ENCODE measurements around the gene FOSB.

Gene FOSB

DNA sequence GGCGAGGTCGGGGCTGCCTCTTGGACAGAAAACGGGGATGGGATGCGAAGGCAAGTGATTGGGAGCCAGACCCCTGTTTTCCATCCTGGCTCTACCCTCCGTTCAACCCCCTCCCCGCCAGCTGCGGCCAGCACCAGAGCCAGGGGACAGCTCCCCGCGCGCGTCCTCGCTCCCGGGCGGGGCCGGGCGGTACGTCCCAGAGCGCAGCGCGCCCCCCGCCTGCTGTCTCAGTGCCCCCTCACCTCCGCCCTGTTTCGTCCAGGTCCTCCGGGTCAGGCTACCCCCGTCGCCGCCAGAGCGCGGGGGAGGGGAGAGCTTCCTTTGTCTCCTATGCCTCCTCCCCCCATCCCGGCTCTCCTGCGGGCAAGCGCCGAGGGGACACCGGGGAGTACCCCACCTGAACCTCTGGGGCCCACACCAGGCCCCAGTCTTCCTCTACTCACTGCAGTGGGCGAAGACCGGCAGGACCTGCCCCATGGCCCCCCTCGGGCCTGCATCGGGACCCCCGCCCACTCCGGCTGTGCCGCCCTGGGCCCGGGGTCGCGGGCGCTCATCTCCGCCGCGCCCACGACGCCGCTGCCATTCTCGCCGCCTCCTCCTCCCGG lies 28.7 kb downstream of the FOSB start:
- H3K4me3 ChIP-seq (ENCODE audit: low read depth, low read length): peak overlapping the region; percentile 53
- TF ChIP-seq, protein P1, sequence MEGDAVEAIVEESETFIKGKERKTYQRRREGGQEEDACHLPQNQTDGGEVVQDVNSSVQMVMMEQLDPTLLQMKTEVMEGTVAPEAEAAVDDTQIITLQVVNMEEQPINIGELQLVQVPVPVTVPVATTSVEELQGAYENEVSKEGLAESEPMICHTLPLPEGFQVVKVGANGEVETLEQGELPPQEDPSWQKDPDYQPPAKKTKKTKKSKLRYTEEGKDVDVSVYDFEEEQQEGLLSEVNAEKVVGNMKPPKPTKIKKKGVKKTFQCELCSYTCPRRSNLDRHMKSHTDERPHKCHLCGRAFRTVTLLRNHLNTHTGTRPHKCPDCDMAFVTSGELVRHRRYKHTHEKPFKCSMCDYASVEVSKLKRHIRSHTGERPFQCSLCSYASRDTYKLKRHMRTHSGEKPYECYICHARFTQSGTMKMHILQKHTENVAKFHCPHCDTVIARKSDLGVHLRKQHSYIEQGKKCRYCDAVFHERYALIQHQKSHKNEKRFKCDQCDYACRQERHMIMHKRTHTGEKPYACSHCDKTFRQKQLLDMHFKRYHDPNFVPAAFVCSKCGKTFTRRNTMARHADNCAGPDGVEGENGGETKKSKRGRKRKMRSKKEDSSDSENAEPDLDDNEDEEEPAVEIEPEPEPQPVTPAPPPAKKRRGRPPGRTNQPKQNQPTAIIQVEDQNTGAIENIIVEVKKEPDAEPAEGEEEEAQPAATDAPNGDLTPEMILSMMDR (IDR thresholded peaks at IDR 0.05; ENCODE audit: borderline replicate concordance, insufficient read depth, low read depth, low read length): no peak

DNA sequence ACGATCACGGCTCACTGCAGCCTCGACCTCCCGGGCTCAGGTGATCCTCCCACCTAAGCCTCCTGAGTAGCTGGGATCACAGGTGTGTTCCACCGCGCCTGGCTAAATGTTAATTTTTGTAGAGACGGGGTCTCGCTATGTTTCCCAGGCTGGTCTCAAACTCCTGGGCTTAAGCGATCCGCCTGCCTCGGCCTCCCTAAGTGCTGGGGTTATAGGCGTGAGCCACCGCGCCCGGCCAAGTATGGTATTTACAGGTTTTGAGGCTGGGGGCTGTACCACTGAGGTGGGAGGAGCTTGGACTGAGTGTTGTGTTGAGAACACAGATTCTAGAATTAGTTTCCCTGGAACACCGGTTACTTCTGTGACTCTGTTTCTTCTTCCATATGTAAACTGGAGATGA lies 30.0 kb downstream of the FOSB start:
- H3K4me3 ChIP-seq (ENCODE audit: low read depth, low read length): no peak overlapping the region
- TF ChIP-seq, protein P1 (IDR thresholded peaks at IDR 0.05; ENCODE audit: borderline replicate concordance, insufficient read depth, low read depth, low read length): no peak

DNA sequence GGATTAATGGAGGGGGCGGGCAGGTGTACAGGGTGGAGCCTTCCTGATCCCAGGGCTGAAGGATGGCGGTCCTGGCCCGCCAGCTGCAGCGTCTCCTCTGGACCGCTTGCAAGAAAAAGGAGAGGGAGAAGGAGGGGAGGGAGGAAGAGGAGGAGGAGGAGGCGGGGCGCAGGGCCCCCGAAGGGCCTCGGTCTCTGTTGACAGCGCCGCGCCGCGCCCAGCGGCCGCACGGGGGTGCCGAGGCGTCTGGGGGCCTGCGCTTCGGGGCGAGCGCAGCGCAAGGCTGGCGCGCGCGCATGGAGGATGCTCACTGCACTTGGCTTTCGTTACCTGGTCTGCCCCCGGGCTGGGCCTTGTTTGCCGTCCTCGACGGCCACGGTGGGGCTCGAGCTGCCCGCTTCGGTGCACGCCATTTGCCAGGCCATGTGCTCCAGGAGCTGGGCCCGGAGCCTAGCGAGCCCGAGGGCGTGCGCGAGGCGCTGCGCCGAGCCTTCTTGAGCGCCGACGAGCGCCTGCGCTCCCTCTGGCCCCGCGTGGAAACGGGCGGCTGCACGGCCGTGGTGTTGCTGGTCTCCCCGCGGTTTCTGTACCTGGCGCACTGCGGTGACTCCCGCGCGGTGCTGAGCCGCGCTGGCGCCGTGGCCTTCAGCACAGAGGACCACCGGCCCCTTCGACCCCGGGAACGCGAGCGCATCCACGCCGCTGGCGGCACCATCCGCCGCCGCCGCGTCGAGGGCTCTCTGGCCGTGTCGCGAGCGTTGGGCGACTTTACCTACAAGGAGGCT lies 30.8 kb downstream of the FOSB start, which contains the start of gene PPM1N:
Gene PPM1N, plus strand, starts transcription at position 33 of the 785 bp plus-strand sequence. Its CDS starts 30 bp downstream, at position 63.
- H3K4me3 ChIP-seq (ENCODE audit: low read depth, low read length): peak within 1 kb of the TSS; percentile 36
- TF ChIP-seq, protein P1 (IDR thresholded peaks at IDR 0.05; ENCODE audit: borderline replicate concordance, insufficient read depth, low read depth, low read length): peak; percentile 62

DNA sequence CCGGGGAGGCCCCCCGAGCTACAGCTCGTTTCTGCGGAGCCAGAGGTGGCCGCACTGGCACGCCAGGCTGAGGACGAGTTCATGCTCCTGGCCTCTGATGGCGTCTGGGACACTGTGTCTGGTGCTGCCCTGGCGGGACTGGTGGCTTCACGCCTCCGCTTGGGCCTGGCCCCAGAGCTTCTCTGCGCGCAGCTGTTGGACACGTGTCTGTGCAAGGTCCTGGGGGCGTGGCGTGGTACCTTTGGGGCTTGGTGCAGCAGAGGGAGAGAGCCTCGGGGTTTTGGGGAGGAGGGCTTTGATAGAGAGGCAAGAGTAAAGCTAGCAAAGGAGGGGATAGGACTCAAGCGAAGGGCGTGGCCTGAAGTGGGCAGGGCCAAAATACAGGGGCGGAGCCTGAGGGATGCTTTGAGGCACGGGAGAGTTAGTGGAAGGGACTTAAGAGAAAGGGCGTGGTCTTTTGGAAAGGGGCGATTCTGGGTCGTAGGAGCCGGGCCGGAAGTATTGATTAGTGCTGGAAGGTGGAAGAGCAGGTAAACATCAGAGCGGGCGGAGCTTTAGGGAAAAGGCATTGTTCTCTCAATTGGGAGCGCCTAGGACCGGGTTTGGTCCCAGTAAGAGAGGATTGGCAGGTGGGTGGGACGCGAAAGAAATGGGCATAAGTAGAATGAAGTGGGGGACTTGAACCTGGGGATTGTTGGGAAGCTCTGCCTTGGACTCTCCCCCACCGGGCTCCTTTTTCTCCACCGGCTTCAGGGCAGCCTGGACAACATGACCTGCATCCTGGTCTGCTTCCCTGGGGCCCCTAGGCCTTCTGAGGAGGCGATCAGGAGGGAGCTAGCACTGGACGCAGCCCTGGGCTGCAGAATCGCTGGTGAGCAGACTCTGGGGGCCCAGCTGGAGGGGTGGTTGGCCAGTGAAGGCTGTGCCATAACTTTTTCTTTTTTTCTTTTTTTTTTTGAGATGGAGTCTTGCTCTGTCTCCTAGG lies 31.7 kb downstream of the FOSB start:
- peak overlapping the region; percentile 31 for H3K4me3 ChIP-seq (ENCODE audit: low read depth, low read length)
- TF ChIP-seq, protein P1 (IDR thresholded peaks at IDR 0.05; ENCODE audit: borderline replicate concordance, insufficient read depth, low read depth, low read length): no peak

DNA sequence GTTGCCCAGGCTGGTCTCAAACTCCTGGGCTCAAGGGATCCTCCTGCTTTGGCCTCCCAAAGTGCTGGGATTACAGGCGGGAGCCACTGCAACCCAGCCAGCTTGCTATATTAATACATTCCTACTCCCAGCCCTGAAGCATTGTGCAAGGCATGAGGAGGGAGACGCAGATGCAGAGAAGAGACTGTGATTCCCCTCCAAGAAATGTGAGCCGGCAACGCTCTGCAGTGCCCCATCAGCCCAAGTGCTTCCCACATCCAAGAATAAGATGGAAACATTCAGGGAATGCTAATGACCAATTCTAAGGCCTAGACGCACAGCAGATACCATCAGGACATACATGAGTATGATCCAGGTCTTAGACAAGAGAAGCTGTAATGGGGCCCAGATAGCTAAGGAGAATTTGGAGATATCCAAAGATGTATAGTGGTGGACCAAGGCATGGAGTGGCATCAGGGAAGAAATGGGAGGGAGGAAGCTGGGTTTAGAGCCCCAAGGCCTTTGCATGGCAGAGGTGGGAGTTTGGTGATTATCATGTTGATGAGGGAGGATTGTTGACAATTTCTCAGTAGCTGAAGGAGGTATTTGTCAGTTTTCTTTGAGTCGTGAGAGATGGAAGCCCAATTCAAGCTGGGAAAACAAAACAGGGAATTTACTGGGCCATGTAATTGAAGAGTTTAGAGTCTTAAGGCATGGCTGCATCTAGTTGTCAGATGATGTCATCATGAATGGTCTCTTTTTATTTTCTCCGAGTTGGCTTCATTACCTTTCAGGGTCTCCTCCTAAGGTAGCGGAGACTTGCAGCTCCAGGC lies 33.3 kb downstream of the FOSB start:
- TF ChIP-seq, protein P1 (IDR thresholded peaks at IDR 0.05; ENCODE audit: borderline replicate concordance, insufficient read depth, low read depth, low read length): no peak
- H3K4me3 ChIP-seq (ENCODE audit: low read depth, low read length): no peak overlapping the region

DNA sequence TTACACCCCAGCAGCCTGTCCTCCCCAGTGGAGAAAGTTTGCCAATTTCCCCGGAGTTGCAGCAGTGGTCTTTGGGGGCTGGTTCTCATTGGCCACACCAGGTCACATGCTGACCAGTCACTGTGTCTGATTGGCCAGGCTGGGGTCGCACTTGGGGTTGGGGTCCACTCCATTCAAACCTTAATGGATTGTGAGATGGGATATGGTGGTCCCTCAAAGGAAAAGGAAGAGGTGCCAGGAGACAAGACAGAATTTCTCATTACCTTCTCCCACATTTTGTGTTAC lies 33.9 kb downstream of the FOSB start:
- H3K4me3 ChIP-seq (ENCODE audit: low read depth, low read length): no peak overlapping the region
- TF ChIP-seq, protein P1 (IDR thresholded peaks at IDR 0.05; ENCODE audit: borderline replicate concordance, insufficient read depth, low read depth, low read length): no peak
